GM12878 (cell line): ENCODE results near the gene RASL10A. TPM values are rescaled to one million over a fixed set of nuclear protein-coding genes. Genes with fewer than 3 reads are reported as not detected.

Experiments used
- ATAC-seq: fragments of 200-7000 bp; cut with Tn5 transposase; 3 replicates; pipeline ENCODE4 v1.9.1; 2020; ENCODE audit warnings: mild to moderate bottlenecking, moderate library complexity
- BruUV-seq: library from RNA; stranded (reverse); fragments of 400-500 nt; replicated peaks from 2 replicates; lab custom pipeline; 2021; lab: Mats Ljungman, UMichigan
- CTCF ChIA-PET: fragments of 300-600 bp; sonication (Branson Sonifier 250); formaldehyde crosslinking; extraction: SDS; loops from one replicate; lab custom pipeline; 2021; ENCODE audit warnings: inconsistent platforms; lab: Yijun Ruan, JAX
- POLR2A ChIA-PET: fragments of 350-600 bp; formaldehyde crosslinking; extraction: SDS; loops from one replicate; lab custom pipeline; 2021; ENCODE audit warnings: inconsistent platforms; lab: Charles Lee
- RAD21 ChIA-PET: fragments of 300-600 bp; sonication (Branson Sonifier 250); formaldehyde crosslinking; loops from one replicate; lab custom pipeline; 2023; ENCODE audit warnings: antibody characterized with exemption; ENCODE audit not compliant: unreplicated experiment; lab: Charles Lee
- SMC1A ChIA-PET: fragments of 300-600 bp; sonication (Branson Sonifier 250); formaldehyde crosslinking; loops from one replicate; lab custom pipeline; 2023; ENCODE audit not compliant: unreplicated experiment, uncharacterized antibody; lab: Charles Lee
- DNase-seq: peaks from one replicate; pipeline ENCODE4 v3.0.0-alpha.2; 2011; ENCODE audit warnings: low read depth, low spot score
- FAIRE-seq: peaks from 3 replicates; lab custom pipeline; 2011; peaks lifted over from hg19 to GRCh38; lab: Jason Lieb, UNC
- H2AFZ ChIP-seq: 2 replicates; pipeline ENCODE4 v1.6.0; 2011; ENCODE audit warnings: low read depth, low read length, control low read depth; ENCODE audit not compliant: control insufficient read depth
- H3K27ac ChIP-seq: 2 replicates; pipeline ENCODE4 v1.5.1; 2011; ENCODE audit warnings: control low read depth; ENCODE audit not compliant: control insufficient read depth, insufficient read depth
- H3K27me3 ChIP-seq, 2 experiments: replicated peaks in 1 of 2; 2 replicates each; pipeline versions ENCODE4 v1.6.0 to v1.6.1; 2011; ENCODE audit warnings: low read length in 1 of 2; ENCODE audit not compliant: control insufficient read depth in 2 of 2, insufficient read depth in 2 of 2
- H3K36me3 ChIP-seq, 2 experiments: 2 replicates each; pipeline ENCODE4 v1.5.1; 2011; ENCODE audit warnings: low read length in 1 of 2; ENCODE audit not compliant: control insufficient read depth in 2 of 2, insufficient read depth in 2 of 2
- H3K4me1 ChIP-seq: 2 replicates; pipeline ENCODE4 v1.6.1; 2011; ENCODE audit warnings: mild to moderate bottlenecking, low read length, moderate library complexity, mixed read lengths; ENCODE audit not compliant: control insufficient read depth, insufficient read depth
- H3K4me2 ChIP-seq: 2 replicates; pipeline ENCODE4 v1.6.0; 2011; ENCODE audit warnings: control low read depth; ENCODE audit not compliant: control insufficient read depth, insufficient read depth
- H3K4me3 ChIP-seq: fragments of 200-600 bp; sonication (generic); 2 replicates; pipeline ENCODE4 v1.5.1; 2016
- H3K79me2 ChIP-seq: 2 replicates; pipeline ENCODE4 v1.6.0; 2011; ENCODE audit warnings: low read length; ENCODE audit not compliant: control insufficient read depth, insufficient read depth
- H3K9ac ChIP-seq: 2 replicates; pipeline ENCODE4 v1.8.0; 2011; ENCODE audit warnings: low read length, control low read depth, mixed read lengths; ENCODE audit not compliant: control insufficient read depth, insufficient read depth
- H3K9me3 ChIP-seq: replicated peaks from 3 replicates; pipeline ENCODE4 v1.5.1; 2011; ENCODE audit warnings: mild to moderate bottlenecking, low read length; ENCODE audit not compliant: control insufficient read depth, insufficient read depth
- H4K20me1 ChIP-seq: 2 replicates; pipeline ENCODE4 v1.6.0; 2011; ENCODE audit not compliant: control insufficient read depth, insufficient read depth
- FOS ChIP-seq: IDR thresholded peaks from 3 replicates; pipeline ENCODE4 v1.6.1; 2011; ENCODE audit warnings: borderline replicate concordance; ENCODE audit not compliant: insufficient read length; ENCODE audit errors: extremely low read depth
- MEF2A ChIP-seq: IDR thresholded peaks from 2 replicates; pipeline ENCODE4 v1.6.1; 2011; ENCODE audit warnings: low read depth, mild to moderate bottlenecking, low read length, moderate library complexity; ENCODE audit not compliant: insufficient read depth
- NR2F1 ChIP-seq: fragments of 450-650 bp; conservative IDR thresholded peaks from 2 replicates; pipeline ENCODE4 v1.6.1; 2017; ENCODE audit warnings: mild to moderate bottlenecking
- POLR2AphosphoS5 ChIP-seq: IDR thresholded peaks from 2 replicates; pipeline ENCODE4 v1.6.1; 2011; ENCODE audit warnings: mild to moderate bottlenecking, low read length, inconsistent platforms
- WGBS: methylation state at CpG from one replicate; pipeline ENCODE4 v1.1.6; 2016; ENCODE audit warnings: low lambda C conversion rate; ENCODE audit not compliant: insufficient replicate concordance, insufficient coverage; ENCODE audit errors: missing lambda C conversion rate; 5-methylcytosine and 5-hydroxymethylcytosine counted together
- in situ Hi-C: fragments of 300-500 bp; cut with MboI; formaldehyde crosslinking; loops from 9 replicates; pipeline ENCODE4 v1.14.3; 2018; ENCODE audit warnings: mixed read lengths
- intact Hi-C: fragments of 100-400 bp; cut with micrococcal nuclease; formaldehyde crosslinking; loops from one replicate; pipeline ENCODE4 v1.14.2; 2022; ENCODE audit not compliant: unreplicated experiment
- polyA plus RNA-seq, 11 experiments: library from polyadenylated mRNA; depleted of rRNA in 4 of 11; unstranded in 6 of 11; stranded (reverse) in 5 of 11; fragments of >200 nt; fragmentation: Nextera tagmentation in 4 of 11; fragmentation: Illumina TruSeq in 1 of 11; extraction: Ambion mirVana in 4 of 11; extraction: Trizol in 1 of 11; gene quantifications; 1 replicate in 1 of 11; 2 replicates in 10 of 11; pipeline versions ENCODE4 v1.2.1 to v1.2.3, GENCODE V29; 2011 to 2016; ENCODE audit warnings: inconsistent platforms in 2 of 11, missing spikeins in 2 of 11, low read depth in 1 of 11
- total RNA-seq, 4 experiments: library from RNA; depleted of rRNA in 3 of 4; stranded (reverse); fragments of >200 nt in 3 of 4; fragmentation: Illumina TruSeq in 1 of 4; extraction: Trizol in 1 of 4; gene quantifications; 2 replicates each; pipeline versions ENCODE4 v1.2.1 to v1.2.3, GENCODE V29; 2013 to 2021
- TF ChIP-seq, protein P1 (sequence below): fragments of 450-650 bp; IDR thresholded peaks from 2 replicates; pipeline ENCODE4 v1.6.1; 2017; ENCODE audit warnings: borderline replicate concordance
- TF ChIP-seq, protein P2 (sequence below): fragments of 450-650 bp; formaldehyde crosslinking; IDR thresholded peaks from 2 replicates; pipeline ENCODE4 v1.4.0; 2022; ENCODE audit warnings: mild to moderate bottlenecking, moderate library complexity

Gene RASL10A
- total and polyA plus RNA-seq, 10 of the 15 experiments (the other 5 are each of a cell fraction or from before 2014, with no cell fraction given) = 0.12 to 0.46 (median 0.21) TPM; not detected in 6

- H3K36me3 ChIP-seq = peaks cover 28 to 60% of the 10 kb centered on the region in 2 experiments
- no peak overlapping the region for H2AFZ ChIP-seq
- DNase-seq (no peak), ATAC-seq (peak; percentile 10; the same call in 2 of the 3 replicates), FAIRE-seq (no peak)
- ChIA-PET CTCF (no interaction called here), POLR2A (no interaction called here), RAD21 (no interaction called here), SMC1A (interaction anchor here (0.7 to 2.2 kb wide), 3 partner anchors 8 to 161 kb away, joined by 3 to 8 read pairs (median 3); no protein-coding TSS in a partner anchor)
- peaks cover 6% of the 10 kb centered on the region for H3K4me1 ChIP-seq
- WGBS = 100% methylated on average over 1 of the region's 1 CpG
- intact Hi-C loops = no loop called here
- peaks cover 7% of the 10 kb centered on the region; the same call in 1 of the 2 replicates for H4K20me1 ChIP-seq
- no peak overlapping the region for H3K27ac ChIP-seq
- in situ Hi-C loops = no loop called here
- H3K27me3 ChIP-seq = no peaks in the 10 kb centered on the region
- TF ChIP-seq, protein P1, sequence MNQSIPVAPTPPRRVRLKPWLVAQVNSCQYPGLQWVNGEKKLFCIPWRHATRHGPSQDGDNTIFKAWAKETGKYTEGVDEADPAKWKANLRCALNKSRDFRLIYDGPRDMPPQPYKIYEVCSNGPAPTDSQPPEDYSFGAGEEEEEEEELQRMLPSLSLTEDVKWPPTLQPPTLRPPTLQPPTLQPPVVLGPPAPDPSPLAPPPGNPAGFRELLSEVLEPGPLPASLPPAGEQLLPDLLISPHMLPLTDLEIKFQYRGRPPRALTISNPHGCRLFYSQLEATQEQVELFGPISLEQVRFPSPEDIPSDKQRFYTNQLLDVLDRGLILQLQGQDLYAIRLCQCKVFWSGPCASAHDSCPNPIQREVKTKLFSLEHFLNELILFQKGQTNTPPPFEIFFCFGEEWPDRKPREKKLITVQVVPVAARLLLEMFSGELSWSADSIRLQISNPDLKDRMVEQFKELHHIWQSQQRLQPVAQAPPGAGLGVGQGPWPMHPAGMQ = no peak
- TF ChIP-seq MEF2A (no peak), POLR2AphosphoS5 (0 out of 2 replicates have a peak, but pooled peaks have one; percentile 52), FOS (no peak), NR2F1 (no peak)
- TF ChIP-seq, protein P2, sequence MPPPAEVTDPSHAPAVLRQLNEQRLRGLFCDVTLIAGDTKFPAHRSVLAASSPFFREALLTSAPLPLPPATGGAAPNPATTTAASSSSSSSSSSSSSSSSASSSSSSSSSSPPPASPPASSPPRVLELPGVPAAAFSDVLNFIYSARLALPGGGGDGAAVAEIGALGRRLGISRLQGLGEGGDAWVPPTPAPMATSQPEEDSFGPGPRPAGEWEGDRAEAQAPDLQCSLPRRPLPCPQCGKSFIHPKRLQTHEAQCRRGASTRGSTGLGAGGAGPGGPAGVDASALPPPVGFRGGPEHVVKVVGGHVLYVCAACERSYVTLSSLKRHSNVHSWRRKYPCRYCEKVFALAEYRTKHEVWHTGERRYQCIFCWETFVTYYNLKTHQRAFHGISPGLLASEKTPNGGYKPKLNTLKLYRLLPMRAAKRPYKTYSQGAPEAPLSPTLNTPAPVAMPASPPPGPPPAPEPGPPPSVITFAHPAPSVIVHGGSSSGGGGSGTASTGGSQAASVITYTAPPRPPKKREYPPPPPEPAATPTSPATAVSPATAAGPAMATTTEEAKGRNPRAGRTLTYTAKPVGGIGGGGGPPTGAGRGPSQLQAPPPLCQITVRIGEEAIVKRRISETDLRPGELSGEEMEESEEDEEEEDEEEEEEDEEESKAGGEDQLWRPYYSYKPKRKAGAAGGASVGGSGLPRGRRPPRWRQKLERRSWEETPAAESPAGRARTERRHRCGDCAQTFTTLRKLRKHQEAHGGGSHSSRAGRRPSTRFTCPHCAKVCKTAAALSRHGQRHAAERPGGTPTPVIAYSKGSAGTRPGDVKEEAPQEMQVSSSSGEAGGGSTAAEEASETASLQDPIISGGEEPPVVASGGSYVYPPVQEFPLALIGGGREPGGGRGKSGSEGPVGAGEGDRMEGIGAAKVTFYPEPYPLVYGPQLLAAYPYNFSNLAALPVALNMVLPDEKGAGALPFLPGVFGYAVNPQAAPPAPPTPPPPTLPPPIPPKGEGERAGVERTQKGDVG (CRISPR knock-in tag) = no peak
- H3K4me2 ChIP-seq = no peak overlapping the region
- peaks cover 65% of the 10 kb centered on the region for H3K79me2 ChIP-seq
- H3K9me3 ChIP-seq = no peaks in the 10 kb centered on the region
- no peak overlapping the region for H3K4me3 ChIP-seq
- BruUV-seq = no TSS peak
- no peak overlapping the region for H3K9ac ChIP-seq
Observed at GRCh38 chr22:29277927-29278326, 37.6 kb downstream of the RASL10A start.
